ENCODE measurements around the gene ADCY9.
"Not testable (repeated sequence)": the region's sequence is repeated elsewhere in the genome, so short reads cannot be mapped to it uniquely, and the experiment has no call there.

ADCY9 gene

DNA sequence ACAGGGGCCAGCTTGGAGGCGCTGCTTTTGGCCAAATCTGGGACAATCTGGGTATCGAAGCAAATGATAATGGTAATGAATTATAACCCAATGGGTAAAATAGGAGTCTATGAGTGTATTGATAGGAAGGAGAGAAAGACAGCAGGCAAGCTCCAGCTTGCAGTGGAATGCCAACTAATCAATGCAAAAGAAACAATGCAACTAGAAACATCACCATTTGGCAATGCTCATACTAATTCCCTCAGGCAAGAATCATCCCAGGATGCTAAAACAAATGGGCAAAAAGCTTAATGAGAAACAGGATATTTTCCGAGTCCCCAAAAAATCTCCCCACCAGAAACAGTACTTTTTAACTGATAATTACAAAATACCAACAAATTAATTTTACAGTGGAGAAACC is 64.7 kb downstream of the ADCY9 start:
- no peak overlapping the region for H2AFZ ChIP-seq (ENCODE audit: low read depth)
- H3K27me3 ChIP-seq (ENCODE audit: insufficient read depth, low read depth): no peaks in the 10 kb centered on the region
- no peaks in the 10 kb centered on the region for H3K36me3 ChIP-seq (ENCODE audit: insufficient read depth)
- no peak overlapping the region for H3K9ac ChIP-seq
- TF ChIP-seq, protein P1, sequence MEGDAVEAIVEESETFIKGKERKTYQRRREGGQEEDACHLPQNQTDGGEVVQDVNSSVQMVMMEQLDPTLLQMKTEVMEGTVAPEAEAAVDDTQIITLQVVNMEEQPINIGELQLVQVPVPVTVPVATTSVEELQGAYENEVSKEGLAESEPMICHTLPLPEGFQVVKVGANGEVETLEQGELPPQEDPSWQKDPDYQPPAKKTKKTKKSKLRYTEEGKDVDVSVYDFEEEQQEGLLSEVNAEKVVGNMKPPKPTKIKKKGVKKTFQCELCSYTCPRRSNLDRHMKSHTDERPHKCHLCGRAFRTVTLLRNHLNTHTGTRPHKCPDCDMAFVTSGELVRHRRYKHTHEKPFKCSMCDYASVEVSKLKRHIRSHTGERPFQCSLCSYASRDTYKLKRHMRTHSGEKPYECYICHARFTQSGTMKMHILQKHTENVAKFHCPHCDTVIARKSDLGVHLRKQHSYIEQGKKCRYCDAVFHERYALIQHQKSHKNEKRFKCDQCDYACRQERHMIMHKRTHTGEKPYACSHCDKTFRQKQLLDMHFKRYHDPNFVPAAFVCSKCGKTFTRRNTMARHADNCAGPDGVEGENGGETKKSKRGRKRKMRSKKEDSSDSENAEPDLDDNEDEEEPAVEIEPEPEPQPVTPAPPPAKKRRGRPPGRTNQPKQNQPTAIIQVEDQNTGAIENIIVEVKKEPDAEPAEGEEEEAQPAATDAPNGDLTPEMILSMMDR (conservative IDR thresholded peaks at IDR 0.05; ENCODE audit: low read depth, low read length): no peak
- H4K20me1 ChIP-seq (ENCODE audit: insufficient read depth): no peaks in the 10 kb centered on the region
- H3K4me1 ChIP-seq (ENCODE audit: low read depth, poor library complexity, severe bottlenecking): no peaks in the 10 kb centered on the region
- no peak overlapping the region for H3K4me3 ChIP-seq (IDR thresholded peaks at IDR 0.05; ENCODE audit: insufficient read depth, low read depth, low read length)
- no peaks in the 10 kb centered on the region for H3K79me2 ChIP-seq (ENCODE audit: insufficient read depth, low read depth)
- no peak overlapping the region for H3K4me2 ChIP-seq
- H3K27ac ChIP-seq: no peak overlapping the region

DNA sequence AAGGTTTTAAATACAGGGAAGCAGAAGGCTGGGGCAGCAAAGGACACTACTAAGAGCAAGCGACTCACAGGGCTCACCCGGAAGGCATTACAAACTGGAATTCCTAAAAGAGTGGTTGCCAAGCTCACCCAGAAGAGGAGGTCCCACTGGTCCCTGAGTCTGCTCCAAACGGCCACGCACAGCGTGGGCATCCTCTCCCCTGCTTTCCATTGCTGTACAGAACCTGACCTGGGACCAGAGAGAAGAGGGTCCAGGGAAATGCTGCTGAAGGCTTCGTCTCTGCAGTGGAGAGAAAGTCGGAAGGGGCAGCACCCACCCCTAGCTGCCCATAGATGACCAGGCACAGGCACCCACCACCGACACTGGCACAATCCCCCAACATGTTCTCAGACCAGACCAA is 67.2 kb downstream of the ADCY9 start:
- Histone ChIP-seq H3K27ac (no peak overlapping the region), H3K27me3 (ENCODE audit: insufficient read depth, low read depth) (no peaks in the 10 kb centered on the region), H3K4me1 (ENCODE audit: low read depth, poor library complexity, severe bottlenecking) (no peaks in the 10 kb centered on the region), H2AFZ (ENCODE audit: low read depth) (no peak overlapping the region), H4K20me1 (ENCODE audit: insufficient read depth) (no peaks in the 10 kb centered on the region), H3K4me3 (IDR thresholded peaks at IDR 0.05; ENCODE audit: insufficient read depth, low read depth, low read length) (no peak overlapping the region), H3K4me2 (no peak overlapping the region), H3K9ac (no peak overlapping the region), H3K79me2 (ENCODE audit: insufficient read depth, low read depth) (no peaks in the 10 kb centered on the region), H3K36me3 (ENCODE audit: insufficient read depth) (no peaks in the 10 kb centered on the region)
- TF ChIP-seq, protein P1 (conservative IDR thresholded peaks at IDR 0.05; ENCODE audit: low read depth, low read length): no peak

DNA sequence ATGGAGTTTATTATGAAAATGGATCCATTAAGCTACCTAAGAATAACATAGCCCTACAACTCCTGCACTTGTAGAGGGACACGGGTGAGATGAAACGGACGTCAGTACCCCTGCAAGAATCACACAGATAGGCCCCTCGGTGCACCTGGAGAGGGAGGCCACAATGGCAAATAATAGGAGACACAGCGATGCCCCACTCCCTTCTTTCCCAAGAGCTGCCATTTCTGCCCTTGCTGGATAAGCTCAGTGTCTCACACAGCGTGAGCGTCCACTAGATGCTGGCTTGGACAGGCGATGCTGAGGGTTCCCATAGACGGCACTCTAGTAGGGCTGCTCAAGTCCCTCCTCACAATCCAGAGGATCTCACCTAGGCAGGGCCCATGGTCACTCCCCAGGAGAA is 67.8 kb downstream of the ADCY9 start:
- no peak overlapping the region for H3K9ac ChIP-seq
- TF ChIP-seq, protein P1 (conservative IDR thresholded peaks at IDR 0.05; ENCODE audit: low read depth, low read length): no peak

DNA sequence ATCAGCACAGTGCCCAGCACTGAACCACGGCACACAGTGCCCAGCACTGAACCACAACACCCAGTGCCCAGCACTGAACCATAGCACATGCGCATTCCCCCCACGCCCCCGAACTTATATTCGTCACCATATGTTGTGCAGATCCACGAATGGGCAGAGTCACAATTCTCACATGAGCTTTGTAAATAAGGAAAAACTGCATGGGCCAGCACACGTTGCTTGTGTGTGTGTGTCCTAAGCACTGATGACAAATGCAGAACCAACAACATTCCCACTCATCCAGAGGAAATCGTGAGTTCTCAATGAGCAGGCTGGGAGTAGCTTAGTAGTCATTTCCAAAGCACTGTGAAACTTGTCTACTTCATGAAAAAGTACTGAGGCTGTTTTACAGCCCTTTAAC is 70.0 kb downstream of the ADCY9 start:
- H3K4me3 ChIP-seq (IDR thresholded peaks at IDR 0.05; ENCODE audit: insufficient read depth, low read depth, low read length): no peak overlapping the region
- H4K20me1 ChIP-seq (ENCODE audit: insufficient read depth): no peaks in the 10 kb centered on the region
- H3K36me3 ChIP-seq (ENCODE audit: insufficient read depth): no peaks in the 10 kb centered on the region
- H3K4me1 ChIP-seq (ENCODE audit: low read depth, poor library complexity, severe bottlenecking): no peaks in the 10 kb centered on the region
- no peak overlapping the region for H3K9ac ChIP-seq
- no peak overlapping the region for H3K4me2 ChIP-seq
- TF ChIP-seq, protein P1 (conservative IDR thresholded peaks at IDR 0.05; ENCODE audit: low read depth, low read length): no peak
- H3K79me2 ChIP-seq (ENCODE audit: insufficient read depth, low read depth): no peaks in the 10 kb centered on the region
- no peak overlapping the region for H3K27ac ChIP-seq
- H3K27me3 ChIP-seq (ENCODE audit: insufficient read depth, low read depth): no peaks in the 10 kb centered on the region
- no peak overlapping the region for H2AFZ ChIP-seq (ENCODE audit: low read depth)

More for the DNA sequence above, 67.8 kb downstream of the ADCY9 start:
- Histone ChIP-seq H3K36me3 (ENCODE audit: insufficient read depth) (no peaks in the 10 kb centered on the region), H3K4me2 (no peak overlapping the region), H4K20me1 (ENCODE audit: insufficient read depth) (no peaks in the 10 kb centered on the region), H3K79me2 (ENCODE audit: insufficient read depth, low read depth) (no peaks in the 10 kb centered on the region), H3K4me3 (IDR thresholded peaks at IDR 0.05; ENCODE audit: insufficient read depth, low read depth, low read length) (no peak overlapping the region), H3K4me1 (ENCODE audit: low read depth, poor library complexity, severe bottlenecking) (no peaks in the 10 kb centered on the region), H2AFZ (ENCODE audit: low read depth) (no peak overlapping the region), H3K27ac (no peak overlapping the region), H3K27me3 (ENCODE audit: insufficient read depth, low read depth) (no peaks in the 10 kb centered on the region)

DNA sequence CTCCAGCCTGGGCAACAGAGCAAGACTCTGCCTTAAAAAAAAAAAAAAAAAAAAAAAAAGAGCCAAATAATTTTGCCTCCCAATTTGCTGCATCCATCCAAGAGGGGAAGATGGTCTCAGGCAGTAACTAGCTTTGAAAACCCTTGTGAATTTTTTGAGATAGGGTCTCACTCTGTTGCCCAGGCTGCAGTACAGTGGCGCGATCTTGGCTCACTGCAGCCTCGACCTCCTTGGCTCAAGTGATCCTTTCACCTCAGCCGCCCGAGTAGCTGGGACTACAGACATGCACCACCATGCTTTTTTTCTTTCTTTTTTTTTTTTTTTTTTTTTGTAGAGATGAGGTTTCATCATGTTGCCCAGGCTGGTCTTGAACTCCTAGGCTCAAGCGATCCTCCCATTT is 70.7 kb downstream of the ADCY9 start:
- not testable (repeated sequence) for H3K36me3 ChIP-seq (ENCODE audit: insufficient read depth); H2AFZ ChIP-seq (ENCODE audit: low read depth); H3K4me1 ChIP-seq (ENCODE audit: low read depth, poor library complexity, severe bottlenecking); H3K79me2 ChIP-seq (ENCODE audit: insufficient read depth, low read depth); H3K4me3 ChIP-seq (IDR thresholded peaks at IDR 0.05; ENCODE audit: insufficient read depth, low read depth, low read length); H3K27me3 ChIP-seq (ENCODE audit: insufficient read depth, low read depth); H4K20me1 ChIP-seq (ENCODE audit: insufficient read depth); H3K4me2 ChIP-seq; H3K9ac ChIP-seq; H3K27ac ChIP-seq
